Type B pancreatic cell (in vitro differentiated cells): ENCODE data around the gene RARB. TPM values are rescaled to one million over a fixed set of nuclear protein-coding genes. Genes with fewer than 3 reads are reported as not detected.

Experiments
- DNase-seq: peaks from one replicate; pipeline ENCODE4 v3.0.0; 2021; ENCODE audit warnings: mixed read lengths; ENCODE audit not compliant: unreplicated experiment; ENCODE audit errors: extremely low spot score
- H3K27ac Mint-ChIP-seq: 2 replicates; pipeline ENCODE4 v1.8.0; 2021; ENCODE audit warnings: mild to moderate bottlenecking, mixed read lengths
- H3K27me3 Mint-ChIP-seq: 2 replicates; pipeline ENCODE4 v1.8.0; 2021; ENCODE audit warnings: mixed read lengths
- H3K36me3 Mint-ChIP-seq: 2 replicates; pipeline ENCODE4 v1.8.0; 2021; ENCODE audit warnings: mixed read lengths
- H3K4me1 Mint-ChIP-seq: one replicate; pipeline ENCODE4 v1.8.0; 2021; ENCODE audit warnings: mixed read lengths; ENCODE audit not compliant: unreplicated experiment
- H3K4me3 Mint-ChIP-seq: 2 replicates; pipeline ENCODE4 v1.8.0; 2021; ENCODE audit warnings: mild to moderate bottlenecking, mixed read lengths
- H3K9me3 Mint-ChIP-seq: 2 replicates; pipeline ENCODE4 v1.8.0; 2021; ENCODE audit warnings: mixed read lengths
- CTCF ChIP-seq: fragments of 200-600 bp; sonication (generic); conservative IDR thresholded peaks from 2 replicates; pipeline ENCODE4 v1.5.0; 2021; ENCODE audit warnings: antibody characterized with exemption, mild to moderate bottlenecking
- total RNA-seq: library from RNA; stranded (reverse); gene quantifications from 2 replicates; pipeline ENCODE4 v1.2.1, GENCODE V29; 2021; ENCODE audit warnings: low replicate concordance

The RARB gene
- total RNA-seq, 1 donor from 2014 or later: 28.2 TPM

DNA sequence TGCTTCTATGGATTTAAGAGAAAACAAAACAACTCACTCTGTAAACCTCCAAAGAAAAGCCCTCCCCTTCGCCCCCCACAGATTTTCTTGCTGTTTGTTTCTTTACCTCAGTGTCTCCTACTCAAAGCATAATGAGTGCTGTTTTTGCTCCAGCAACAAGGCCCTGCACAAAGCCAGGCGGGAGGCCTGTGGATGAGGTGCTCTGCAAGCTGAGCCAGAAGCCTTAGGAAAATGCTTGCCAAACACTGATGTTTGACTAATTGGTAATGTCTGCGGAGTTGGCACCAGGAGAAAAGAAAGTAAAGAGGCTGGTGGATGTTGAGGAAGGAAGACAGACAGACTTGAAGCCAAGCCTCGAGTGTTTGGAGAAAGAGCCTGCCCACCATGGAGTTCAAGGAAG is 99.7 kb downstream of the RARB start:
- Mint-ChIP-seq H3K9me3 (peaks cover 3% of the 10 kb centered on the region), H3K4me1 (peaks cover 20% of the 10 kb centered on the region), H3K27ac (no peak overlapping the region), H3K4me3 (no peak overlapping the region), H3K27me3 (no peaks in the 10 kb centered on the region), H3K36me3 (peaks cover 37% of the 10 kb centered on the region)
- TF ChIP-seq CTCF: no peak
- no peak for DNase-seq

DNA sequence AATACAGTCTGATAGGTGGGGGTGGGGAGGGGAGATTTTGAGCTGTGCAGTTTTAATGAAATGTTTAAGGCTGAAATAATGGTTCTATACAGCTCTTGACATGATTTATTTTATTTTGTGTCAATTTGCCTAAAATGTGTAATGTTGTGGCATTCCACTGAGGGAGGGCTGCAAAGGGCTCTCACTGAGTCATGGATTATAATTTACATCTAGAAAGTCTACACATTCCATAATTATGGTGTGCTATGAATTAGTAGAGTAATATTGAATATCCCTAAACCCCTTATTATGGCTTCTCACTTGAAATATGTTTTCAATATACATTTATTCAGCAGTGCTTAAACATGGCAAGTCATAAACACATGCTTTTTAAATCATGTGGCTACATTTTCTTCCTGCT is 103.9 kb downstream of the RARB start:
- Mint-ChIP-seq H3K27me3 (no peaks in the 10 kb centered on the region), H3K4me3 (no peak overlapping the region), H3K36me3 (peaks cover 50% of the 10 kb centered on the region), H3K9me3 (no peaks in the 10 kb centered on the region), H3K27ac (no peak overlapping the region), H3K4me1 (peaks cover 18% of the 10 kb centered on the region)
- TF ChIP-seq CTCF: no peak
- no peak for DNase-seq

GRCh38 chr3:25532431-25533162 is 104.5 kb downstream of the RARB start:
- peak; percentile 77 for TF ChIP-seq CTCF
- Mint-ChIP-seq H3K9me3 (no peaks in the 10 kb centered on the region), H3K27me3 (no peaks in the 10 kb centered on the region), H3K27ac (no peak overlapping the region), H3K4me3 (no peak overlapping the region), H3K36me3 (peaks cover 53% of the 10 kb centered on the region), H3K4me1 (peaks cover 24% of the 10 kb centered on the region)
- DNase-seq: no peak

DNA sequence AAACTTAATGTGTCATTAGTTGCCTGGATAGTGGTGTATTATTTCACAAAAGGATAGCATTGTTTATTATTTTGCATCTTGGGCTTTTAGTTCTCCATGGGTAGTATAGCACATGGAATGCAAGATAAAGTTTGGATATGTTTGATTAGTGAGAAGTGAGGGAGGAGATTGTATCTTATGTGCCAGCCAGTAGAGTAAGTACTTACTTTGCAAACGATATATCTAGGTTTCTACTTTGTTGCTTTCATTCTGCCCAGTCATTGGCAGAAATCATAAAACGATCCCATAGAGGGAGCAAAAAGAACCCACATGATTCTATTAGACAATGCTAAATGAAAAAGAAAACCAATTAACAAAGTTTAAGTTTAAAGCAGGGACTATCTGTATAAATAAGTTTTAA is 105.3 kb downstream of the RARB start:
- no peak for DNase-seq
- peaks cover 48% of the 10 kb centered on the region for H3K36me3 Mint-ChIP-seq
- H3K27ac Mint-ChIP-seq: no peak overlapping the region
- H3K9me3 Mint-ChIP-seq: no peaks in the 10 kb centered on the region
- H3K27me3 Mint-ChIP-seq: no peaks in the 10 kb centered on the region
- H3K4me3 Mint-ChIP-seq: no peak overlapping the region
- peaks cover 22% of the 10 kb centered on the region for H3K4me1 Mint-ChIP-seq
- TF ChIP-seq CTCF: no peak

DNA sequence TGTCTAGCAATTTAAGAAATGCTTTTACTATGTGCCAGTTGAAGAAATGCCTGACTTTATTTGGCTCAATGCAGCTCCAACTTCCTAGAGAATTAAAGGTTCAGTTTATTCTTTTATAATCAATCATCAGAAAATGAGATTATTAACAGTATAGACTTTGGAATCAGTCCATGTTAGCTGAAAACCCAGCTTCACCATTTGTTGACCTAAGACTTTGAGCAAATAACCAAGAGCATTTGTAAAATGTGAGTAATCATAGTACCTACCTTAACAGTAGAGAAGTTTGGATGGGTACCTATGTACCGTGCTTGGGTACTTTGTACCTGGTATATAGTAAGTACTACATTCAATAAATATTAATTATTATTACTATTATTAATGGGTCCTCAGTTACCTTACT is 105.9 kb downstream of the RARB start:
- Mint-ChIP-seq H3K36me3 (peaks cover 48% of the 10 kb centered on the region), H3K4me3 (no peak overlapping the region), H3K27me3 (no peaks in the 10 kb centered on the region), H3K27ac (no peak overlapping the region), H3K4me1 (peaks cover 22% of the 10 kb centered on the region), H3K9me3 (no peaks in the 10 kb centered on the region)
- no peak for TF ChIP-seq CTCF
- no peak for DNase-seq
